Kidney (tissue), 14 donors: ENCODE measurements around the gene SLC25A22. TPM values are rescaled to one million over a fixed set of nuclear protein-coding genes. Genes with fewer than 3 reads are reported as not detected.

Experiments used
- DNase-seq, 5 donors: peaks; one replicate each; pipeline ENCODE4 v3.0.0-alpha.2; 2013 to 2020
- FAIRE-seq: peaks from 2 replicates; lab custom pipeline; 2012; peaks lifted over from hg19 to GRCh38; lab: Jason Lieb, UNC
- H3K27ac ChIP-seq, 2 donors: one replicate each; pipeline ENCODE4 v1.7.0; 2013; ENCODE audit warnings: low read depth in 2 of 2, low read length in 2 of 2, inconsistent platforms in 1 of 2
- H3K27me3 ChIP-seq: one replicate; pipeline ENCODE4 v1.7.1; 2013; ENCODE audit warnings: low read length, inconsistent platforms; ENCODE audit not compliant: control insufficient read depth, insufficient read depth
- H3K36me3 ChIP-seq, 3 donors: one replicate each; pipeline versions ENCODE4 v1.7.0 to v1.7.1; 2013; ENCODE audit warnings: low read length in 3 of 3, control low read depth in 1 of 3, inconsistent platforms in 1 of 3; ENCODE audit not compliant: insufficient read depth in 3 of 3, control insufficient read depth in 2 of 3
- H3K4me1 ChIP-seq, 3 donors: one replicate each; pipeline versions ENCODE4 v1.7.0 to v1.7.1; 2013; ENCODE audit warnings: low read length in 3 of 3, inconsistent platforms in 1 of 3, low read depth in 1 of 3; ENCODE audit not compliant: control insufficient read depth in 2 of 3, insufficient read depth in 2 of 3
- H3K4me3 ChIP-seq, 3 donors: one replicate each; pipeline versions ENCODE4 v1.7.0 to v1.8.1; 2013; ENCODE audit warnings: low read length in 3 of 3, control low read depth in 1 of 3, inconsistent platforms in 1 of 3
- H3K9ac ChIP-seq, 3 donors: one replicate each; pipeline versions ENCODE4 v1.7.0 to v1.7.1; 2013; ENCODE audit warnings: low read length in 3 of 3, control low read depth in 1 of 3, inconsistent platforms in 1 of 3
- H3K9me3 ChIP-seq, 3 donors: one replicate each; pipeline versions ENCODE4 v1.7.0 to v1.7.1; 2013; ENCODE audit warnings: low read length in 3 of 3, control low read depth in 1 of 3, inconsistent platforms in 1 of 3; ENCODE audit not compliant: control insufficient read depth in 2 of 3, insufficient read depth in 1 of 3
- CTCF ChIP-seq: IDR thresholded peaks from 3 replicates; pipeline ENCODE4 v1.5.1; 2012; ENCODE audit warnings: mild to moderate bottlenecking, moderate library complexity, borderline replicate concordance; ENCODE audit not compliant: insufficient read depth; ENCODE audit errors: extremely low read depth
- intact Hi-C: fragments of 100-400 bp; cut with DNase I; formaldehyde crosslinking; loops from one replicate; pipeline ENCODE4 v1.11.1; 2022
- polyA plus RNA-seq: library from polyadenylated mRNA; stranded (reverse); fragments of 350-450 nt; fragmentation: Illumina TruSeq; extraction: RNeasy Lipid Tissue Mini Kit (QIAGEN cat#74804); gene quantifications from one replicate; pipeline ENCODE4 v1.2.3, GENCODE V29; 2014; ENCODE audit warnings: low read depth, low replicate concordance; ENCODE audit not compliant: insufficient read depth
- total RNA-seq: library from RNA; stranded (reverse); fragmentation: NEBNext Ultra II Directional; extraction: Animal tissue kit (Norgen Biotek cat#: 25700); gene quantifications from one replicate; pipeline ENCODE4 v1.2.1, GENCODE V29; 2021
- donor health status: control.
- donor health status: control.
- donor health status: control.
- donor health status: control.
- donor health status: control.
- donor health status: DM: yes; HTN: yes; CAD: no.
- donor health status: Normal renal cell carcinoma (clear cell type).

SLC25A22 gene
- total and polyA plus RNA-seq, 2 donors from 2014 or later: 14.3 to 17.8 TPM

GRCh38 chr11:773830-774229 lies 24.3 kb downstream of the SLC25A22 start:
- intact Hi-C loops: no loop called here
- no peak for TF ChIP-seq CTCF
- Histone ChIP-seq H3K9ac (no peak overlapping the region), H3K9me3 (no peaks in the 10 kb centered on the region), H3K27ac (no peak overlapping the region), H3K36me3 (peaks cover 0 to 7% (median 5%) of the 10 kb centered on the region in 3 donors), H3K27me3 (no peaks in the 10 kb centered on the region), H3K4me3 (no peak overlapping the region), H3K4me1 (peaks cover 0 to 13% (median 0%) of the 10 kb centered on the region in 3 donors)
- no peak for DNase-seq
- FAIRE-seq: no peak

- H3K4me3 ChIP-seq: no peak overlapping the region
- H3K27me3 ChIP-seq: no peaks in the 10 kb centered on the region
- peaks cover 0 to 7% (median 5%) of the 10 kb centered on the region in 3 donors for H3K36me3 ChIP-seq
- H3K9me3 ChIP-seq: no peaks in the 10 kb centered on the region
- H3K27ac ChIP-seq: no peak overlapping the region
- TF ChIP-seq CTCF: no peak
- FAIRE-seq (no peak), DNase-seq (no peak)
- intact Hi-C loops: no loop called here
- H3K4me1 ChIP-seq: peaks cover 0 to 12% (median 0%) of the 10 kb centered on the region in 3 donors
- H3K9ac ChIP-seq: no peak overlapping the region
These were observed 24.7 kb downstream of the SLC25A22 start for GRCh38 chr11:773425-773824.

GRCh38 chr11:772429-773390 lies 25.4 kb downstream of the SLC25A22 start:
- H3K27ac ChIP-seq: no peak overlapping the region
- H3K9ac ChIP-seq: no peak overlapping the region
- FAIRE-seq (no peak), DNase-seq (peak in 1 of 5 donors; percentile 76)
- no peak for TF ChIP-seq CTCF
- intact Hi-C loops: no loop called here
- no peaks in the 10 kb centered on the region for H3K9me3 ChIP-seq
- peaks cover 0 to 9% (median 0%) of the 10 kb centered on the region in 3 donors for H3K4me1 ChIP-seq
- H3K36me3 ChIP-seq: peaks cover 0 to 7% (median 5%) of the 10 kb centered on the region in 3 donors
- H3K27me3 ChIP-seq: no peaks in the 10 kb centered on the region
- no peak overlapping the region for H3K4me3 ChIP-seq
